IPS-18a (cell line): Measurements from ENCODE around the gene MPI.
A peak's percentile ranks its signal among the peaks of the same experiment; 100 is the strongest.

Experiments used
- H3K27ac ChIP-seq: one replicate; pipeline ENCODE4 v1.5.1; 2013; ENCODE audit warnings: low read length
- H3K27me3 ChIP-seq: one replicate; pipeline ENCODE4 v1.6.1; 2013; ENCODE audit warnings: mild to moderate bottlenecking, low read length; ENCODE audit not compliant: control insufficient read depth, insufficient read depth
- H3K36me3 ChIP-seq: one replicate; pipeline ENCODE4 v1.6.1; 2013; ENCODE audit warnings: low read depth, low read length; ENCODE audit not compliant: control insufficient read depth
- H3K4me1 ChIP-seq: one replicate; pipeline ENCODE4 v1.6.1; 2013; ENCODE audit warnings: low read depth, low read length; ENCODE audit not compliant: control insufficient read depth
- H3K4me3 ChIP-seq: one replicate; pipeline ENCODE4 v1.5.1; 2013; ENCODE audit warnings: low read length
- H3K9ac ChIP-seq: one replicate; pipeline ENCODE4 v1.6.1; 2013; ENCODE audit warnings: mild to moderate bottlenecking, low read length, moderate library complexity
- H3K9me3 ChIP-seq: one replicate; pipeline ENCODE4 v1.6.1; 2013; ENCODE audit warnings: low read depth, low read length; ENCODE audit not compliant: control insufficient read depth

Gene MPI

GRCh38 chr15:74889883-74890664 is at the start of gene MPI:
Gene MPI, plus strand, starts transcription at chr15:74890042. Its CDS starts 32 bp downstream, at chr15:74890074.
- Histone ChIP-seq H3K4me3 (peak within 1 kb of the TSS; percentile 80), H3K9ac (peak within 1 kb of the TSS; percentile 76), H3K27me3 (no peaks in the 10 kb centered on the region), H3K36me3 (peaks cover 22% of the 10 kb centered on the region), H3K4me1 (no peaks in the 10 kb centered on the region), H3K27ac (no peak within 1 kb of the TSS), H3K9me3 (no peaks in the 10 kb centered on the region)

GRCh38 chr15:74840851-74841775 is 48.7 kb upstream of the MPI start:
- no peaks in the 10 kb centered on the region for H3K9me3 ChIP-seq
- H3K4me1 ChIP-seq, result peaks cover 12% of the 10 kb centered on the region
- no peak overlapping the region for H3K4me3 ChIP-seq
- H3K9ac ChIP-seq, result no peak overlapping the region
- no peaks in the 10 kb centered on the region for H3K27me3 ChIP-seq
- H3K27ac ChIP-seq, result no peak overlapping the region
- H3K36me3 ChIP-seq, result peaks cover 7% of the 10 kb centered on the region

- Histone ChIP-seq H3K27me3 (no peaks in the 10 kb centered on the region), H3K4me1 (peaks cover 12% of the 10 kb centered on the region), H3K9ac (peak overlapping the region; percentile 94), H3K4me3 (peak overlapping the region; percentile 80), H3K36me3 (peaks cover 7% of the 10 kb centered on the region), H3K27ac (no peak overlapping the region), H3K9me3 (no peaks in the 10 kb centered on the region)
Measured at GRCh38 chr15:74841891-74842373, 47.9 kb upstream of the MPI start.

- Histone ChIP-seq H3K9ac (peak within 1 kb of the TSS; percentile 94), H3K36me3 (peaks cover 9% of the 10 kb centered on the region), H3K27me3 (no peaks in the 10 kb centered on the region), H3K4me3 (peak within 1 kb of the TSS; percentile 80), H3K9me3 (no peaks in the 10 kb centered on the region), H3K27ac (peak within 1 kb of the TSS; percentile 64), H3K4me1 (peaks cover 12% of the 10 kb centered on the region)
Measured at GRCh38 chr15:74842581-74843444, 47.0 kb upstream of the MPI start, which contains the start of gene ULK3. Gene ULK3, minus strand, starts transcription at chr15:74843156. Its CDS starts 51 bp downstream, at chr15:74843105.

- peak overlapping the region; percentile 94 for H3K9ac ChIP-seq
- H3K4me3 ChIP-seq, result peak overlapping the region; percentile 80
- peaks cover 12% of the 10 kb centered on the region for H3K4me1 ChIP-seq
- peak overlapping the region; percentile 59 for H3K27ac ChIP-seq
- H3K36me3 ChIP-seq, result peaks cover 12% of the 10 kb centered on the region
- H3K9me3 ChIP-seq, result no peaks in the 10 kb centered on the region
- H3K27me3 ChIP-seq, result no peaks in the 10 kb centered on the region
Measured at GRCh38 chr15:74843445-74843828, 46.4 kb upstream of the MPI start.

- Histone ChIP-seq H3K4me3 (peak overlapping the region; percentile 80), H3K9me3 (no peaks in the 10 kb centered on the region), H3K4me1 (peaks cover 12% of the 10 kb centered on the region), H3K27me3 (no peaks in the 10 kb centered on the region), H3K36me3 (peaks cover 11% of the 10 kb centered on the region), H3K27ac (peak overlapping the region; percentile 59), H3K9ac (peak overlapping the region; percentile 94)
Measured at GRCh38 chr15:74843891-74844299, 45.9 kb upstream of the MPI start.

- Histone ChIP-seq H3K4me3 (no peak overlapping the region), H3K4me1 (peaks cover 12% of the 10 kb centered on the region), H3K9ac (no peak overlapping the region), H3K36me3 (peaks cover 11% of the 10 kb centered on the region), H3K9me3 (no peaks in the 10 kb centered on the region), H3K27me3 (no peaks in the 10 kb centered on the region), H3K27ac (no peak overlapping the region)
Measured at GRCh38 chr15:74844319-74845207, 45.3 kb upstream of the MPI start.

GRCh38 chr15:74845208-74845568 is 44.7 kb upstream of the MPI start:
- Histone ChIP-seq H3K9me3 (no peaks in the 10 kb centered on the region), H3K9ac (no peak overlapping the region), H3K4me3 (no peak overlapping the region), H3K27ac (no peak overlapping the region), H3K36me3 (peaks cover 11% of the 10 kb centered on the region), H3K27me3 (no peaks in the 10 kb centered on the region), H3K4me1 (peaks cover 12% of the 10 kb centered on the region)

GRCh38 chr15:74845581-74845980 is 44.3 kb upstream of the MPI start:
- Histone ChIP-seq H3K9ac (no peak overlapping the region), H3K27me3 (no peaks in the 10 kb centered on the region), H3K36me3 (peaks cover 11% of the 10 kb centered on the region), H3K4me1 (peaks cover 12% of the 10 kb centered on the region), H3K27ac (no peak overlapping the region), H3K4me3 (no peak overlapping the region), H3K9me3 (no peaks in the 10 kb centered on the region)

- Histone ChIP-seq H3K9ac (no peak overlapping the region), H3K36me3 (peaks cover 28% of the 10 kb centered on the region), H3K4me3 (no peak overlapping the region), H3K27me3 (no peaks in the 10 kb centered on the region), H3K4me1 (peaks cover 5% of the 10 kb centered on the region), H3K27ac (no peak overlapping the region), H3K9me3 (no peaks in the 10 kb centered on the region)
Measured at GRCh38 chr15:74847432-74847831, 42.4 kb upstream of the MPI start.
